Spinal cord (tissue), 10 donors: Measurements from ENCODE around the gene DVL2. TPM values are rescaled to one million over a fixed set of nuclear protein-coding genes. Genes with fewer than 3 reads are reported as not detected.

Experiments used
- DNase-seq, 6 donors: peaks; one replicate each; pipeline versions ENCODE4 v3.0.0 to v3.0.0-alpha.2; 2013 to 2015; ENCODE audit warnings: low spot score in 6 of 6, low read depth in 4 of 6
- H3K27ac ChIP-seq: one replicate; pipeline ENCODE4 v1.5.1; 2013; ENCODE audit warnings: low read depth, low read length, control low read depth
- H3K27me3 ChIP-seq: one replicate; pipeline ENCODE4 v1.6.1; 2013; ENCODE audit warnings: low read length; ENCODE audit not compliant: control insufficient read depth, insufficient read depth
- H3K36me3 ChIP-seq: one replicate; pipeline ENCODE4 v1.6.1; 2013; ENCODE audit warnings: low read length; ENCODE audit not compliant: control insufficient read depth, insufficient read depth
- H3K4me1 ChIP-seq: one replicate; pipeline ENCODE4 v1.6.1; 2013; ENCODE audit warnings: low read length; ENCODE audit not compliant: control insufficient read depth, insufficient read depth
- H3K4me3 ChIP-seq: one replicate; pipeline ENCODE4 v1.5.1; 2013; ENCODE audit warnings: low read depth, low read length, control low read depth
- H3K9me3 ChIP-seq: one replicate; pipeline ENCODE4 v1.6.1; 2013; ENCODE audit warnings: low read length; ENCODE audit not compliant: control insufficient read depth, insufficient read depth
- WGBS: methylation state at CpG from one replicate; pipeline ENCODE4 v1.1.5; 2013; ENCODE audit warnings: missing lambda C conversion rate; ENCODE audit not compliant: insufficient coverage; 5-methylcytosine and 5-hydroxymethylcytosine counted together
- polyA plus RNA-seq, 2 donors: library from polyadenylated mRNA; unstranded; fragments of 120-200 nt; gene quantifications; one replicate each; pipeline ENCODE4 v1.2.1, GENCODE V29; 2013; ENCODE audit not compliant: insufficient read length in 2 of 2
- total RNA-seq, 2 donors: library from RNA; depleted of rRNA in 1 of 2; stranded (reverse); fragments of 120-200 nt in 1 of 2; fragments of >200 nt in 1 of 2; gene quantifications; one replicate each; pipeline versions ENCODE4 v1.2.3 to v1.2.4, GENCODE V29; 2013 to 2014
- donor health status: healthy.

DVL2 gene
- total and polyA plus RNA-seq, 4 donors: 31.7 to 59.7 (median 47.2) TPM

DNA sequence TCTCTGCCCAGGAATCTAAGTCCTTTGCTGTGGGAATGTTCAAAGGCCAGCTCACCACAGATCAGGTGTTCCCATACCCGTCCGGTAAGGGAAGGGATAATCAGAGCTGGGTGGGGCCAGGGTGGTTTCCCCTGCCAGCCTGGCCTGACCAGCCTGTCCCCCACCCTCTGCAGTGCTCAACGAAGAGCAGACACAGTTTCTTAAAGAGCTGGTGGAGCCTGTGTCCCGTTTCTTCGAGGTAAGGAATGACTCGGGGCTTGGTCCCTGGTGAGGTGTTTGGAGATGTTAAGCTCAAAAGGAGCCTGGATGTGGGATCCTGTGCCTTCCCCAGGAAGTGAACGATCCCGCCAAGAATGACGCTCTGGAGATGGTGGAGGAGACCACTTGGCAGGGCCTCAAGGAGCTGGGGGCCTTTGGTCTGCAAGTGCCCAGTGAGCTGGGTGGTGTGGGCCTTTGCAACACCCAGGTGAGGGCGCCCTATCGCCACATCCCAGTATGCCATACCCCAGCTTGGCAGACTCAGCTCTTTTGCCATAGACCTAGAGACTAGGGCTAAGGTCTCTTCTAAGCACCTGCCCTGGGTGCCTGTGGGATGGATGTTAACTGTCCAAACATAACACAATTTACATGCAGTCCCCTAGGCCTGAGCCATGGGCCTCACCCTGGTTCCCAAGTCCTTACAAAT lies 13.6 kb downstream of the DVL2 start:
- H3K4me3 ChIP-seq: peak overlapping the region; percentile 69
- peak in 1 of 6 donors; percentile 44 for DNase-seq
- H3K9me3 ChIP-seq: no peaks in the 10 kb centered on the region
- H3K27ac ChIP-seq: peak overlapping the region; percentile 78
- H3K27me3 ChIP-seq: no peaks in the 10 kb centered on the region
- peaks cover 53% of the 10 kb centered on the region for H3K36me3 ChIP-seq
- peaks cover 62% of the 10 kb centered on the region for H3K4me1 ChIP-seq
- WGBS: 59% methylated on average over 7 of the region's 11 CpGs

DNA sequence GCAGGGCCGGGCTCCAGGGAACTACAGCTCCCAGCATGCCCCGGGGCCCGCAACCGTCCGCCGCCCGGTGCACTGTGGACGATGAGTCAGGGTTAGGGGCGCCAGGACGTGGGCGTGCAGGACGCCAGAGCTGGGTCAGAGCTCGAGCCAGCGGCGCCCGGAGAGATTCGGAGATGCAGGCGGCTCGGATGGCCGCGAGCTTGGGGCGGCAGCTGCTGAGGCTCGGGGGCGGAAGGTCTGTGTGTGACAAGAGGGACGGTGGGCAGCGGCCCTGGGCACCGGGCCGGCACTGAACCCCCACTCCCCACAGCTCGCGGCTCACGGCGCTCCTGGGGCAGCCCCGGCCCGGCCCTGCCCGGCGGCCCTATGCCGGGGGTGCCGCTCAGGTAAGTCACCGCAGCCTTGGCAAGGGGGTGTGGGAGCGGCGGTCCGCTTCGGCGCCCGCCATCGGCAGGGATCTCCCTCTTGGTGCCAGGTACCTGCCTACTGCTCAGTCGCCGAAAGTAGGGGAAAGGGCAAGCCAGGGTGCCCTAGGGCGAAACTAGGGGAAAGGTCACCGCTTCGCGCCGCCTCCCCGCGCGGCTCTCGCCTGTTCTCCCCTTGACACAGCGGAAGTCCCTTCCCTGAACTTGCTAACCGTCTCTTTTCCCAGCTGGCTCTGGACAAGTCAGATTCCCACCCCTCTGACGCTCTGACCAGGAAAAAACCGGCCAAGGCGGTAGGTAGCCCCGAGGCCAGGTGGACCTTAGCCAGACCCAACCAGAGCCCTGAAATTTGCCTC lies 14.3 kb downstream of the DVL2 start, which contains the start of the genes ACADVL and DLG4:
Gene ACADVL, plus strand, starts transcription at position 127 of the 781 bp plus-strand sequence. Its CDS starts 47 bp downstream, at position 174.
Gene DLG4, minus strand, starts transcription at position 25 of the 781 bp plus-strand sequence.
- Histone ChIP-seq H3K4me3 (peak within 1 kb of the TSS; percentile 69), H3K27ac (peak within 1 kb of the TSS; percentile 78), H3K4me1 (peaks cover 69% of the 10 kb centered on the region), H3K27me3 (no peaks in the 10 kb centered on the region), H3K9me3 (no peaks in the 10 kb centered on the region), H3K36me3 (peaks cover 46% of the 10 kb centered on the region)
- WGBS: under 1% methylated on average over 63 of the region's 63 CpGs
- DNase-seq: peak in 4 of 6 donors; percentile 80 to 96 (median 88)

GRCh38 chr17:7219229-7219811 lies 15.0 kb downstream of the DVL2 start:
- peak overlapping the region; percentile 78 for H3K27ac ChIP-seq
- no peak for DNase-seq
- peak overlapping the region; percentile 69 for H3K4me3 ChIP-seq
- peaks cover 72% of the 10 kb centered on the region for H3K4me1 ChIP-seq
- 43% methylated on average over 6 of the region's 12 CpGs for whole genome bisulfite sequencing
- H3K9me3 ChIP-seq: no peaks in the 10 kb centered on the region
- peaks cover 39% of the 10 kb centered on the region for H3K36me3 ChIP-seq
- no peaks in the 10 kb centered on the region for H3K27me3 ChIP-seq

GRCh38 chr17:7218758-7219157 lies 15.6 kb downstream of the DVL2 start:
- Histone ChIP-seq H3K4me1 (peaks cover 78% of the 10 kb centered on the region), H3K9me3 (no peaks in the 10 kb centered on the region), H3K27ac (peak overlapping the region; percentile 88), H3K4me3 (no peak overlapping the region), H3K27me3 (no peaks in the 10 kb centered on the region), H3K36me3 (peaks cover 34% of the 10 kb centered on the region)
- 84% methylated on average over 5 of the region's 6 CpGs for WGBS
- DNase-seq: no peak

DNA sequence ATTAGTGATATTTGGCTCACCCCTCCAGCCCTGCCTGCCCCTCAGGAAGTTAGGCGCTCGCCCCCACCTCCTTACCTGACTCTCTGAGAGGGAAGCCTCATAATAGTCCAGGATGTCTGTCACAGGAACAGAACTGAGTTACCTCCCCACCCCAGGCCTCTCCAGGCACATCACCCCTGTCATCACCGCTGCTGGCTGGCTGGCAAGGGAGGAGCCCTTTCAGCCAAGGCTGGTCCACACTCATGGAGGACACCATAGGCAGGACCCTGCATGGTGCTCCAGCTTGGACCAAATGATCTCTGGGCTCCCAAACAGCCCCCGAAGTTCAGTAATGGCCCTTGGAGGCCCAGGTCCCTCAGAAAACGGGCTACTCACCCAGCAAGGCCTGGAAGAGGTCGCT lies 16.2 kb downstream of the DVL2 start:
- Histone ChIP-seq H3K27me3 (no peaks in the 10 kb centered on the region), H3K9me3 (no peaks in the 10 kb centered on the region), H3K36me3 (peaks cover 28% of the 10 kb centered on the region), H3K27ac (peak overlapping the region; percentile 88), H3K4me3 (peak overlapping the region; percentile 60), H3K4me1 (peaks cover 84% of the 10 kb centered on the region)
- DNase-seq: no peak
- WGBS: 57% methylated on average over 6 of the region's 6 CpGs

DNA sequence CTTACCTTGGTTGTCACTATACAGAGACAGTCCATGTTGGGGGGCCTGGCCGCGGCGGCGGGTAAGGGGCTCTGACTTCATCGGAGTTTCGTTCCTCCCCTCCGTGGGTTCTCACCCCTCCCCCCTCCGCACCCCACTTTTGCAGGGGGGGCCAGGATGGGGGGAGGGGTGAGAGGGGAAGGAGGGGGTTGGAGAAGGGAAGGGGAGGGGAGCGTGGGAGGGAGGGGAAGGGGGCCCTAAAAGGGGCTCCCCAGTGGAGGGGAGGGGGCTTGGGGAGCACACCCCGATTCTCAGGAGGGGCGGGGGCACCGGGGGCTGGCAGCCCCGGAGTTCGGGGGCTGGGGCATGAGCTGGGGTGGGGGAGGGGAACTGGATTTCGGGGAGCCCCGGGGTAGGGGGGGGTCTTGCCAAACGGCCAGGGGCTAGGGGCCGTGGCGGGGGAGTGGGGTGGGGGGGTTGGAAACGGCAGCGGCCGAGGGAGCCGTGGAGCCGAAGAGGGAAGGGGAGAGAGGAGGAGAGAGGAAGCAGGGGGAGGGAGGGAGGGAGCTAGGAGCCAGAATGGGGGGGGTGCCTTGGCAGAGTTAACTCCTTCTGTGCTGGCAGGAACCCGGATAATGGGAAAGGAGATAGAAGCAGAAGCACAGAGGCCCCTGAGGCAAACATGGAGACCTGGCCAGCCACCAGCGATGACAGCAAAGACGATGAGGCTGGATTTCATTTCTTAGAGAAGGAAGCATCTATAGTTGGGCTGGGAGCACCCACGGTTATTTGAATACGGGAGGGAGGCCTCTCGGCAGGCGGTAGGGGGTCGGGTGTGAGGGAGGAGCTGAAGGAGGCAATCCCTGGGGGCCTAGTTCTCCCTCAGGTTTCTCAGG lies 17.0 kb downstream of the DVL2 start:
- Histone ChIP-seq H3K9me3 (no peaks in the 10 kb centered on the region), H3K4me1 (peaks cover 91% of the 10 kb centered on the region), H3K27me3 (no peaks in the 10 kb centered on the region), H3K36me3 (peaks cover 20% of the 10 kb centered on the region), H3K4me3 (peak overlapping the region; percentile 60), H3K27ac (peak overlapping the region; percentile 88)
- 0% methylated on average over 13 of the region's 32 CpGs for WGBS
- peak in 3 of 6 donors; percentile 81 to 96 (median 95) for DNase-seq

DNA sequence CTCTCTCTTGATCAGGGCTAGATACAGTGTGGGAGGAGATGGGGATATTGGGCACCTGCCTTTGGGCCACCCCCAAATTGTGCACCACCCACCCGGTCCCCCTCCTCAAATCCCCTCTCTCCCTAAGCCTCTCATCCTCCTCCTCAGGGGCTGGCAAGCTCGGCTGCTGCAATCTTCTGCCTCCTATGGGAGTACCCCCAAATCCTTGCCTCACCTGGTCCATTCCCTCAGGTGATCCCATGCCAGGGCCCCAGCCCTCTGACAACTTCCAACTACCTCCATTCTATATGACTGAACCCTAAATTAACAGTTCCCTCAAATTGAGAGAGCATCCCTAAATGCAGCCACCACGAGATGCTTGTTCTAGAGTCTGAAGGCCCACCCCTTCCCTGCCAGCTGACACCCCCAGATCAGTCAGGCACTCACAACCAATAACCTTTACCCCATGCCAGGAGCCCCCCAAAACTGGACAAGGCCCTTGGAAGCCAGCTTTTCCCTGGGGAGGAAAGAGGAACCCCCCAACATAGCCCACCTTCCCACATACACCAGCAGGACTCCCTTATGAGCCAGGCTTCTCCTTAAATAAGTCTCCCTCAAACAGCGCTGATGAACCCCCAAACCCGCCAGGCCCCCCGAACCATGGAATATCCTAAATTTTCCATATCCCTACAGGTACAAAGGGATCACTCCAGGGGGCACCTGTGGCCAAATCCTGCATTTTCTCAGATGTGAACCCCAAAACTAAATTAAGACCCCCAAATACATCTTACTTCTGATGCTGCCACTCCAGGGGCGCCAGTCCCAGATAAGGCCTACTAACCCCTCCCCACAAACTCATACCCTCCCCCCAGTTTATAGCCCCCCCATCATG lies 17.8 kb downstream of the DVL2 start:
- WGBS: 10% methylated on average over 7 of the region's 7 CpGs
- Histone ChIP-seq H3K4me3 (peak overlapping the region; percentile 49), H3K27ac (peak overlapping the region; percentile 78), H3K9me3 (no peaks in the 10 kb centered on the region), H3K27me3 (no peaks in the 10 kb centered on the region), H3K36me3 (peaks cover 11% of the 10 kb centered on the region), H3K4me1 (peaks cover 89% of the 10 kb centered on the region)
- DNase-seq: no peak

DNA sequence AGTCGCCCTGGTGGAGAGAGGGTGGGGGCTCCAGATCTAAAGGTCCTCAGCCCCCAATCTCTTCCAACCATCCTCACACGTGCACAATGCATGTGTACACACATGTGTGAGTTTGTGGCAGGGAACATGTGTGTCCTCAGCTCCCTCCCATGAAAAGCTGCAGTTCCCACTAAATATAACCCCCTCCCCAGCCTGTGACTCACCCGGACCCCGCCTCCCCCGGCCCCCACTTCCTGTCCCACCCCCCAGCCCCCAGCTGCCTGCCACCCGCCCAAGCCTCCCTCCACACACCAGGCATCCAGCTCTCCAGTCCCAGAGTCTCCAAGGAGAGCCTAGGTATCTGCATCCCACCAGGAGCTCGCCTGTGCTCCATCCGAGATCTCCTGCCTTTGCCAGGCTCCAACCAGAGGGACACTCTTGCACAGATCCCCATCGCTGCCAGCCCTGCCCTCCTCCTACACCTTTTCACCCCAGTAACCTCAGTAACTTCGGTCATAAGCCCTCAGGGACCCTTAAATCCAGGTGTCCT lies 18.6 kb downstream of the DVL2 start:
- peaks cover 87% of the 10 kb centered on the region for H3K4me1 ChIP-seq
- H3K9me3 ChIP-seq: no peaks in the 10 kb centered on the region
- WGBS: 8% methylated on average over 4 of the region's 10 CpGs
- H3K36me3 ChIP-seq: peaks cover 3% of the 10 kb centered on the region
- DNase-seq: no peak
- H3K27ac ChIP-seq: peak overlapping the region; percentile 99
- peak overlapping the region; percentile 72 for H3K4me3 ChIP-seq
- H3K27me3 ChIP-seq: no peaks in the 10 kb centered on the region
